ENCODE data around the gene IRAK1BP1. TPM values are rescaled to one million over a fixed set of nuclear protein-coding genes. Genes with fewer than 3 reads are reported as not detected.

Gene IRAK1BP1
- total RNA-seq = 1 to 10 TPM; 5.0 to 6.3 TPM

DNA sequence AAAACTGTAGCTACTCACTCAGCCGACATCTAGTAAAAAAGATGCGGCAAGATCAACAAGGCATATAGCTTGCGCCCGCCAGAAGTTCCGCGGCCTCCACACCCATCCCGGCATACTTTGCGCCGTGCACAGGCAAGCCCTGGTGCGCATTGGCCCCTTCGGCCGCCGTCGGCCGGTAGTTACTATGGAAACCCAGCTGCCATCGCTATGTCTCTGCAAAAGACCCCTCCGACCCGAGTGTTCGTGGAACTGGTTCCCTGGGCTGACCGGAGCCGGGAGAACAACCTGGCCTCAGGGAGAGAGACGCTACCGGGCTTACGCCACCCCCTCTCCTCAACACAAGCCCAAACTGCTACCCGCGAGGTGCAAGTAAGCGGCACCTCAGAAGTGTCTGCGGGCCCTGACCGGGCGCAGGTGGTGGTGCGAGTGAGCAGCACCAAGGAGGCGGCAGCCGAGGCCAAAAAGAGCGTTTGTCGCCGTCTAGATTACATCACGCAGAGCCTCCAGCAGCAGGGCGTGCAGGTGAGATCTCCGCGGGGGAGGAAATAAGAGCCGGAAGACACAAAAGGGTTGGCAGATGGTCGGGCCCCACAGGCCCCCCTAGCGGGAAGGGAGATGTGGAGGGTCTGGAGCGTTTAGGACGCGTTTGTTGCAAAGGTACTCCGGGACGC is at the start of gene IRAK1BP1:
Gene IRAK1BP1 (plus strand): TSS at position 182 of the 671 bp plus-strand sequence. CDS start 26 bp downstream, at position 208.
- Histone ChIP-seq H3K27me3 (replicated peaks; ENCODE audit: insufficient read depth) (no peaks in the 10 kb centered on the region), H3K36me3 (no peaks in the 10 kb centered on the region), H3K27ac (peak within 1 kb of the TSS; percentile 29 to 57), H3K4me3 (peak within 1 kb of the TSS; percentile 54 to 67), H3K4me1 (replicated peaks) (no peaks in the 10 kb centered on the region), H3K9me3 (no peaks in the 10 kb centered on the region)
- under 1% methylated on average over 42 of the region's 48 CpGs for WGBS
- intact Hi-C loops (cut with DNase I) = no loop called here
- TF ChIP-seq POLR2A (IDR thresholded peaks at IDR 0.05) = no peak
- TF ChIP-seq POLR2AphosphoS5 (IDR thresholded peaks at IDR 0.05) = peak; percentile 86
- TF ChIP-seq, protein P1, sequence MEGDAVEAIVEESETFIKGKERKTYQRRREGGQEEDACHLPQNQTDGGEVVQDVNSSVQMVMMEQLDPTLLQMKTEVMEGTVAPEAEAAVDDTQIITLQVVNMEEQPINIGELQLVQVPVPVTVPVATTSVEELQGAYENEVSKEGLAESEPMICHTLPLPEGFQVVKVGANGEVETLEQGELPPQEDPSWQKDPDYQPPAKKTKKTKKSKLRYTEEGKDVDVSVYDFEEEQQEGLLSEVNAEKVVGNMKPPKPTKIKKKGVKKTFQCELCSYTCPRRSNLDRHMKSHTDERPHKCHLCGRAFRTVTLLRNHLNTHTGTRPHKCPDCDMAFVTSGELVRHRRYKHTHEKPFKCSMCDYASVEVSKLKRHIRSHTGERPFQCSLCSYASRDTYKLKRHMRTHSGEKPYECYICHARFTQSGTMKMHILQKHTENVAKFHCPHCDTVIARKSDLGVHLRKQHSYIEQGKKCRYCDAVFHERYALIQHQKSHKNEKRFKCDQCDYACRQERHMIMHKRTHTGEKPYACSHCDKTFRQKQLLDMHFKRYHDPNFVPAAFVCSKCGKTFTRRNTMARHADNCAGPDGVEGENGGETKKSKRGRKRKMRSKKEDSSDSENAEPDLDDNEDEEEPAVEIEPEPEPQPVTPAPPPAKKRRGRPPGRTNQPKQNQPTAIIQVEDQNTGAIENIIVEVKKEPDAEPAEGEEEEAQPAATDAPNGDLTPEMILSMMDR (IDR thresholded peaks at IDR 0.05) = no peak
- peak; percentile 81 for DNase-seq (ENCODE audit: low spot score)

DNA sequence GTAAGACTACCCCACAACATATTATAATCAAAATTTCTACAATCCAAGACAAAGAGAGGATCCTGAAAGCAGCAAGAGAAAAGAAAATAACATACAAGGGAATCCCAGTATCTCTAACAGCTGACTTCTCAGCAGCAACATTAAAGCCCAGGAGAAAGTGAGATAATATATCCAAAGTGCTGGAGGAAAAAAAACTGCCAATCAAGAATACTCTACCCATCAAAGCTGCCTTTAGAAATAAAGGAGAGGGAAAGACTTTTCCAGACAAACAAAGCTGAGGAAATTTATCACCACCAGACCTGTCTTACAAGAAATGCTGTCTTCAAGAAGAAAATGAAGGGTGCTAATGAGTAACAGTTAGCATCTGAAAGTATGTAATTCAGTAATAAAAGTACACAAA is 43.3 kb upstream of the IRAK1BP1 start:
- no peaks in the 10 kb centered on the region for H3K9me3 ChIP-seq
- H3K27ac ChIP-seq = no peak overlapping the region
- no peaks in the 10 kb centered on the region for H3K4me1 ChIP-seq (replicated peaks)
- TF ChIP-seq POLR2AphosphoS5 (IDR thresholded peaks at IDR 0.05) = no peak
- TF ChIP-seq, protein P1 (IDR thresholded peaks at IDR 0.05) = no peak
- no peak for TF ChIP-seq POLR2A (IDR thresholded peaks at IDR 0.05)
- no peak overlapping the region for H3K4me3 ChIP-seq
- intact Hi-C loops (cut with DNase I) = no loop called here
- H3K36me3 ChIP-seq = no peaks in the 10 kb centered on the region
- H3K27me3 ChIP-seq (replicated peaks; ENCODE audit: insufficient read depth) = no peaks in the 10 kb centered on the region
- no peak for DNase-seq (ENCODE audit: low spot score)

DNA sequence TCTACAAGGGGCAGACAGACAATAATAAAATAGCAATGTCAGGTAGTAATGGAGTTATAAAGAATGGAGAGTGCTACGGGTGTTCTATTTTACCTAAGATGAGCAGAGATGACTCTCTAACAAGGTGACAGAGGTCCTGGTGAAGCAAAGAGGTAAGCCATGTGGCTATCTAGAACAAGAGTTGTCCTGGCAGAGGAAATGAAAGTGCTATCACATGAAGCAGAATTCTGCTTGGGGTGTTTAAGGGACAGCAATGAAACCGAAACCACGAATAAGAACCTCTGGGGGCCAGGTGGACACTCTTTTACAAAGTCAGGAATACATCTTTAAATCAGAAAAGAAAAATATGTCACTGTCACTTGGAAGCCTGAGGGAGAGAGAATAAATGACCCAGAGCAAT is 37.9 kb upstream of the IRAK1BP1 start:
- H3K9me3 ChIP-seq = no peaks in the 10 kb centered on the region
- WGBS = 86% methylated on average over 3 of the region's 3 CpGs
- TF ChIP-seq POLR2A (IDR thresholded peaks at IDR 0.05) = no peak
- no peak for TF ChIP-seq POLR2AphosphoS5 (IDR thresholded peaks at IDR 0.05)
- TF ChIP-seq, protein P1 (IDR thresholded peaks at IDR 0.05) = no peak

GRCh38 chr6:78830805-78831204 is 36.5 kb upstream of the IRAK1BP1 start:
- H3K36me3 ChIP-seq = no peaks in the 10 kb centered on the region
- H3K4me1 ChIP-seq (replicated peaks) = no peaks in the 10 kb centered on the region
- TF ChIP-seq, protein P1 (IDR thresholded peaks at IDR 0.05) = no peak
- TF ChIP-seq POLR2A (IDR thresholded peaks at IDR 0.05) (no peak), POLR2AphosphoS5 (IDR thresholded peaks at IDR 0.05) (no peak)
- DNase-seq (ENCODE audit: low spot score) = no peak
- H3K4me3 ChIP-seq = no peak overlapping the region
- 27% methylated on average over 2 of the region's 2 CpGs for WGBS
- H3K9me3 ChIP-seq = no peaks in the 10 kb centered on the region
- H3K27me3 ChIP-seq (replicated peaks; ENCODE audit: insufficient read depth) = no peaks in the 10 kb centered on the region
- no peak overlapping the region for H3K27ac ChIP-seq
- intact Hi-C loops (cut with DNase I) = loop anchor here (10.0 kb wide), 1 partner anchor 1366 kb away; the partner anchor contains the start of gene HTR1B

More for the DNA sequence above, 37.9 kb upstream of the IRAK1BP1 start:
- Histone ChIP-seq H3K27ac (no peak overlapping the region), H3K4me1 (replicated peaks) (no peaks in the 10 kb centered on the region), H3K27me3 (replicated peaks; ENCODE audit: insufficient read depth) (no peaks in the 10 kb centered on the region), H3K36me3 (no peaks in the 10 kb centered on the region), H3K4me3 (no peak overlapping the region)
- no peak for DNase-seq (ENCODE audit: low spot score)
- intact Hi-C loops (cut with DNase I) = no loop called here

DNA sequence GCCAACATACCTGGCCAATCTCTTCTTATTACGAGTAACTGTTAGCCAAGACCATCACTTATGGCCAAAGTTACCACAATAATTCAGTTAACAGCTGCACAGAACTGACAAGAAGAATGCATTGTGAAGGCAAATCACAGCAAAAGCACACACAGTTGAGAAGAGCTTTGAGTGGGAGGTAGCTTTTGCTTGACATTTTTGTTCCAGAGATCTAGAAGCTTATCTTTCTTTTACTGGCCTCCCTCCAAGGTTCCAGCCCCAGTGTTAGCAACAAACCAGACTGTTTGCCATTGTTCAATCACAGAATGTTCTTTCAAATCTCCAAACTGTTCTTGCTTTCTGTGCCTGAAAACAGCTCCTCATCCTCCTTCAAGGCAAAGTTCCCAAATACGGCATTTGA is 35.9 kb upstream of the IRAK1BP1 start:
- Histone ChIP-seq H3K9me3 (no peaks in the 10 kb centered on the region), H3K36me3 (no peaks in the 10 kb centered on the region), H3K27me3 (replicated peaks; ENCODE audit: insufficient read depth) (no peaks in the 10 kb centered on the region), H3K4me1 (replicated peaks) (no peaks in the 10 kb centered on the region), H3K4me3 (no peak overlapping the region), H3K27ac (peak overlapping the region in 1 of 2 donors; percentile 5)
- DNase-seq (ENCODE audit: low spot score) = no peak
- intact Hi-C loops (cut with DNase I) = loop anchor here (10.0 kb wide), 1 partner anchor 1367 kb away; the partner anchor contains the start of gene HTR1B
- 16% methylated on average over 2 of the region's 2 CpGs for WGBS
- TF ChIP-seq POLR2AphosphoS5 (IDR thresholded peaks at IDR 0.05) (no peak), POLR2A (IDR thresholded peaks at IDR 0.05) (no peak)
- TF ChIP-seq, protein P1 (IDR thresholded peaks at IDR 0.05) = no peak

Measured in prostate gland (tissue), 2 donors.